Activated effector memory CD4-positive, alpha-beta T cell treated with Interleukin-2 at 50 U/mL for 16 hours (primary cell): ENCODE data around the gene PLXNA2.
A peak's percentile ranks its signal among the peaks of the same experiment; 100 is the strongest.

ENCODE experiments used
- DNase-seq: peaks from one replicate; pipeline ENCODE4 v3.0.0-alpha.2; 2020

The PLXNA2 gene

GRCh38 chr1:208264469-208265121, 20.4 kb upstream of the PLXNA2 start:
- DNase-seq: no peak

GRCh38 chr1:208261874-208262273, 17.7 kb upstream of the PLXNA2 start:
- DNase-seq: no peak

- DNase-seq: no peak
These were observed 14.1 kb upstream of the PLXNA2 start for GRCh38 chr1:208258277-208258676.

- no peak for DNase-seq
These were observed 13.2 kb upstream of the PLXNA2 start for GRCh38 chr1:208257351-208257750.

- DNase-seq: no peak
These were observed 12.4 kb upstream of the PLXNA2 start for GRCh38 chr1:208256556-208256955.

- DNase-seq: no peak
These were observed 11.9 kb upstream of the PLXNA2 start for GRCh38 chr1:208256091-208256490.

GRCh38 chr1:208254862-208255261, 10.7 kb upstream of the PLXNA2 start:
- DNase-seq: no peak

GRCh38 chr1:208254376-208254775, 10.2 kb upstream of the PLXNA2 start:
- no peak for DNase-seq

GRCh38 chr1:208252836-208253576, 8.8 kb upstream of the PLXNA2 start:
- DNase-seq: no peak

- no peak for DNase-seq
These were observed 8.0 kb upstream of the PLXNA2 start for GRCh38 chr1:208251911-208252835.

- DNase-seq: no peak
These were observed 6.8 kb upstream of the PLXNA2 start for GRCh38 chr1:208251015-208251414.

- DNase-seq: no peak
These were observed 6.4 kb upstream of the PLXNA2 start for GRCh38 chr1:208250613-208251012.

GRCh38 chr1:208248991-208249696, 5.0 kb upstream of the PLXNA2 start:
- no peak for DNase-seq

GRCh38 chr1:208248307-208248801, 4.2 kb upstream of the PLXNA2 start:
- DNase-seq: no peak

- DNase-seq: no peak
These were observed 3.5 kb upstream of the PLXNA2 start for GRCh38 chr1:208247696-208248095.

GRCh38 chr1:208245185-208245705, 1.1 kb upstream of the PLXNA2 start:
- DNase-seq: peak; percentile 60

- no peak for DNase-seq
These were observed 637 bp downstream of the PLXNA2 start for GRCh38 chr1:208243527-208243966.

- no peak for DNase-seq
These were observed 1.1 kb downstream of the PLXNA2 start for GRCh38 chr1:208242941-208243526.

GRCh38 chr1:208242146-208242545, 2.0 kb downstream of the PLXNA2 start:
- DNase-seq: no peak

- no peak for DNase-seq
These were observed 2.7 kb downstream of the PLXNA2 start for GRCh38 chr1:208241512-208241911.

- DNase-seq: no peak
These were observed 3.4 kb downstream of the PLXNA2 start for GRCh38 chr1:208240662-208241355.
